Measurements from ENCODE around the gene MRGPRX2.
A peak's percentile ranks its signal among the peaks of the same experiment; 100 is the strongest.

Gene MRGPRX2

GRCh38 chr11:19060629-19061028 lies at the start of gene MRGPRX2:
Gene MRGPRX2, minus strand, starts transcription at chr11:19060717. Its CDS starts 4,315 bp downstream, at chr11:19056402.
- DNase-seq (ENCODE audit: low spot score), result peak; percentile 5

GRCh38 chr11:19110295-19110694 lies 49.8 kb upstream of the MRGPRX2 start:
- no peak for DNase-seq (ENCODE audit: low spot score)

- no peak for DNase-seq (ENCODE audit: low spot score)
These were observed 46.6 kb upstream of the MRGPRX2 start for GRCh38 chr11:19107125-19107524.

- DNase-seq (ENCODE audit: low spot score), result no peak
These were observed 44.5 kb upstream of the MRGPRX2 start for GRCh38 chr11:19105011-19105410.

- no peak for DNase-seq (ENCODE audit: low spot score)
These were observed 42.0 kb upstream of the MRGPRX2 start for GRCh38 chr11:19102521-19102900.

- no peak for DNase-seq (ENCODE audit: low spot score)
These were observed 41.4 kb upstream of the MRGPRX2 start for GRCh38 chr11:19101796-19102520.

- no peak for DNase-seq (ENCODE audit: low spot score)
These were observed 40.4 kb upstream of the MRGPRX2 start for GRCh38 chr11:19100885-19101284.

- DNase-seq (ENCODE audit: low spot score), result no peak
These were observed 38.6 kb upstream of the MRGPRX2 start for GRCh38 chr11:19099093-19099492.

GRCh38 chr11:19094859-19095258 lies 34.3 kb upstream of the MRGPRX2 start:
- no peak for DNase-seq (ENCODE audit: low spot score)

- DNase-seq (ENCODE audit: low spot score), result no peak
These were observed 33.5 kb upstream of the MRGPRX2 start for GRCh38 chr11:19093976-19094375.

GRCh38 chr11:19092850-19093249 lies 32.3 kb upstream of the MRGPRX2 start:
- no peak for DNase-seq (ENCODE audit: low spot score)

- DNase-seq (ENCODE audit: low spot score), result no peak
These were observed 31.8 kb upstream of the MRGPRX2 start for GRCh38 chr11:19092342-19092741.

GRCh38 chr11:19091366-19091765 lies 30.8 kb upstream of the MRGPRX2 start:
- DNase-seq (ENCODE audit: low spot score), result no peak

- DNase-seq (ENCODE audit: low spot score), result no peak
These were observed 28.9 kb upstream of the MRGPRX2 start for GRCh38 chr11:19089421-19089820.

GRCh38 chr11:19088791-19089190 lies 28.3 kb upstream of the MRGPRX2 start:
- DNase-seq (ENCODE audit: low spot score), result no peak

- no peak for DNase-seq (ENCODE audit: low spot score)
These were observed 27.1 kb upstream of the MRGPRX2 start for GRCh38 chr11:19087658-19088057.

GRCh38 chr11:19084661-19085315 lies 24.3 kb upstream of the MRGPRX2 start:
- DNase-seq (ENCODE audit: low spot score), result no peak

GRCh38 chr11:19083166-19083565 lies 22.6 kb upstream of the MRGPRX2 start:
- DNase-seq (ENCODE audit: low spot score), result no peak

GRCh38 chr11:19080579-19080993 lies 20.1 kb upstream of the MRGPRX2 start:
- no peak for DNase-seq (ENCODE audit: low spot score)

GRCh38 chr11:19079643-19080440 lies 19.3 kb upstream of the MRGPRX2 start:
- no peak for DNase-seq (ENCODE audit: low spot score)

- no peak for DNase-seq (ENCODE audit: low spot score)
These were observed 17.4 kb upstream of the MRGPRX2 start for GRCh38 chr11:19077965-19078364.

- DNase-seq (ENCODE audit: low spot score), result peak; percentile 67
These were observed 16.4 kb upstream of the MRGPRX2 start for GRCh38 chr11:19076744-19077589.
